Measurements from ENCODE around the gene BTD.

Gene BTD

GRCh38 chr3:15665510-15666150, 64.1 kb downstream of the BTD start:
- DNase-seq (ENCODE audit: low read depth, low spot score), result no peak

- DNase-seq (ENCODE audit: low read depth, low spot score), result no peak
These were observed 64.7 kb downstream of the BTD start for GRCh38 chr3:15666277-15666676.

GRCh38 chr3:15667484-15667883, 65.9 kb downstream of the BTD start:
- DNase-seq (ENCODE audit: low read depth, low spot score), result no peak

GRCh38 chr3:15673536-15673935, 72.0 kb downstream of the BTD start:
- DNase-seq (ENCODE audit: low read depth, low spot score), result no peak

- DNase-seq (ENCODE audit: low read depth, low spot score), result no peak
These were observed 74.7 kb downstream of the BTD start for GRCh38 chr3:15676259-15676658.

- no peak for DNase-seq (ENCODE audit: low read depth, low spot score)
These were observed 77.8 kb downstream of the BTD start for GRCh38 chr3:15679306-15679705.

GRCh38 chr3:15681668-15682067, 80.1 kb downstream of the BTD start:
- no peak for DNase-seq (ENCODE audit: low read depth, low spot score)

- no peak for DNase-seq (ENCODE audit: low read depth, low spot score)
These were observed 81.1 kb downstream of the BTD start for GRCh38 chr3:15682561-15683185.

GRCh38 chr3:15683253-15683652, 81.7 kb downstream of the BTD start:
- DNase-seq (ENCODE audit: low read depth, low spot score), result no peak

- no peak for DNase-seq (ENCODE audit: low read depth, low spot score)
These were observed 84.4 kb downstream of the BTD start for GRCh38 chr3:15685927-15686326.

GRCh38 chr3:15690230-15690629, 88.7 kb downstream of the BTD start:
- DNase-seq (ENCODE audit: low read depth, low spot score), result no peak

GRCh38 chr3:15690748-15691147, 89.2 kb downstream of the BTD start:
- DNase-seq (ENCODE audit: low read depth, low spot score), result no peak

- no peak for DNase-seq (ENCODE audit: low read depth, low spot score)
These were observed 91.8 kb downstream of the BTD start for GRCh38 chr3:15693355-15693754.

GRCh38 chr3:15694628-15695027, 93.1 kb downstream of the BTD start:
- no peak for DNase-seq (ENCODE audit: low read depth, low spot score)

Measured in smooth muscle cell of the brain vasculature (primary cell).